SK-N-SH treated with all-trans-retinoic acid at 6 μM for 48 hours (cell line): Measurements from ENCODE around the gene MTCL1.

Source experiments
- RARB ChIP-seq: fragments of 250-450 bp; sonication (Bioruptor Pico); IDR thresholded peaks from 2 replicates; pipeline ENCODE4 v1.8.0; 2021; ENCODE audit warnings: mild to moderate bottlenecking, moderate library complexity
- ZNF565 ChIP-seq: fragments of 450-650 bp; formaldehyde crosslinking; conservative IDR thresholded peaks from 2 replicates; pipeline ENCODE4 v1.5.0; 2020; ENCODE audit warnings: low read depth, mild to moderate bottlenecking, moderate library complexity

- no peak for TF ChIP-seq ZNF565
- no peak for TF ChIP-seq RARB (CRISPR knock-in tag)
Observed at GRCh38 chr18:8732442-8733360, 27.3 kb downstream of the MTCL1 start.
